GM12865 (cell line): ENCODE data around the gene KMT2B.

ENCODE experiments used
- DNase-seq: peaks from one replicate; pipeline ENCODE4 v3.0.0; 2010; ENCODE audit warnings: low read depth
- H3K4me3 ChIP-seq: 2 replicates; pipeline ENCODE4 v1.5.1; 2011; ENCODE audit warnings: mild to moderate bottlenecking, low read depth, low read length, control low read depth
- TF ChIP-seq, protein P1 (sequence below): IDR thresholded peaks from 2 replicates; pipeline ENCODE4 v1.5.1; 2011; ENCODE audit warnings: low read length, control low read depth, low read depth, inconsistent platforms; ENCODE audit not compliant: insufficient read depth; ENCODE audit errors: missing control alignments

The KMT2B gene

DNA sequence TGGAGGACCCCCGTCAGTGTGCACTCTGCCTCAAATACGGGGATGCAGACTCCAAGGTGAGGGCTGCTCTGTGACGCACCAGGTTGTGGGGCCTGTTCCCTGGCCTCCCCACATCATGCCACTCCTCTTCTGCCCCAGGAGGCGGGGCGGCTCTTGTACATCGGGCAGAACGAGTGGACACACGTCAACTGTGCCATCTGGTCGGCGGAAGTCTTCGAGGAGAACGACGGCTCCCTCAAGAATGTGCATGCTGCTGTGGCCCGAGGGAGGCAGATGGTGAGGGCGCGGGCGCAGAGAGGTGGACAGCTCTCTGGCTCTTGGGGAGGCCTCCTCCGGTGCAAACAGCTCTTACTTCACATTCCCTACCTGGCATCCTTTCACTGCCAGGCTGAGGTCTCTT lies 11.2 kb downstream of the KMT2B start:
- no peak for DNase-seq
- no peak overlapping the region for H3K4me3 ChIP-seq
- TF ChIP-seq, protein P1, sequence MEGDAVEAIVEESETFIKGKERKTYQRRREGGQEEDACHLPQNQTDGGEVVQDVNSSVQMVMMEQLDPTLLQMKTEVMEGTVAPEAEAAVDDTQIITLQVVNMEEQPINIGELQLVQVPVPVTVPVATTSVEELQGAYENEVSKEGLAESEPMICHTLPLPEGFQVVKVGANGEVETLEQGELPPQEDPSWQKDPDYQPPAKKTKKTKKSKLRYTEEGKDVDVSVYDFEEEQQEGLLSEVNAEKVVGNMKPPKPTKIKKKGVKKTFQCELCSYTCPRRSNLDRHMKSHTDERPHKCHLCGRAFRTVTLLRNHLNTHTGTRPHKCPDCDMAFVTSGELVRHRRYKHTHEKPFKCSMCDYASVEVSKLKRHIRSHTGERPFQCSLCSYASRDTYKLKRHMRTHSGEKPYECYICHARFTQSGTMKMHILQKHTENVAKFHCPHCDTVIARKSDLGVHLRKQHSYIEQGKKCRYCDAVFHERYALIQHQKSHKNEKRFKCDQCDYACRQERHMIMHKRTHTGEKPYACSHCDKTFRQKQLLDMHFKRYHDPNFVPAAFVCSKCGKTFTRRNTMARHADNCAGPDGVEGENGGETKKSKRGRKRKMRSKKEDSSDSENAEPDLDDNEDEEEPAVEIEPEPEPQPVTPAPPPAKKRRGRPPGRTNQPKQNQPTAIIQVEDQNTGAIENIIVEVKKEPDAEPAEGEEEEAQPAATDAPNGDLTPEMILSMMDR = no peak

DNA sequence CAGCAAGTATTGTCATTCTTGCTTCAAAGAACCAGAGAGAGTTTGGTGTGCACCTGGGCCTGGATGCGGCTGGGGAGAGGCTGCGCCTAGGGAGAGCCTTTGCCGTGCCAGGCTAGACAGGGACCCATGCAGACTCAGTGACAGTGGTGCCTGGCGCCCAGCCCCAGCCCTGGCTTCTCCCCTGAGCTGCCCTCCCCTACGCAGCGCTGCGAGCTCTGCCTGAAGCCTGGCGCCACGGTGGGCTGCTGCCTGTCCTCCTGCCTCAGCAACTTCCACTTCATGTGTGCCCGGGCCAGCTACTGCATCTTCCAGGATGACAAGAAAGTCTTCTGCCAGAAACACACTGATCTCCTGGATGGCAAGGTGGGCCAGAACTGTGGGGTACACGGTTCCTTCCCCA lies 12.0 kb downstream of the KMT2B start:
- no peak overlapping the region for H3K4me3 ChIP-seq
- DNase-seq = no peak
- TF ChIP-seq, protein P1 = no peak

DNA sequence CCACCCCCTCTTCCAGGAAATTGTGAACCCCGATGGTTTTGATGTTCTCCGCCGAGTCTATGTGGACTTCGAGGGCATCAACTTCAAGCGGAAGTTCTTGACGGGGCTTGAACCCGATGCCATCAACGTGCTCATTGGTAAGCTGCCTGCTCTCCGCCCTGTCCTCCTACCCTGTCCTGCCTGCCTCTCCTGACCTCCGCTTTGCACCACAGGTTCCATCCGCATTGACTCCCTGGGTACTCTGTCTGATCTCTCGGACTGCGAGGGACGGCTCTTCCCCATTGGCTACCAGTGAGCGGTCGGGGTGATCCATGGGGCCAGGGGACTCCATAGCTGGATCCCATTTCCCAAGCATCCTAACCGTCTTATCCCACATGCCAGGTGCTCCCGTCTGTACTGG lies 12.5 kb downstream of the KMT2B start:
- H3K4me3 ChIP-seq = no peak overlapping the region
- TF ChIP-seq, protein P1 = no peak
- DNase-seq = no peak

DNA sequence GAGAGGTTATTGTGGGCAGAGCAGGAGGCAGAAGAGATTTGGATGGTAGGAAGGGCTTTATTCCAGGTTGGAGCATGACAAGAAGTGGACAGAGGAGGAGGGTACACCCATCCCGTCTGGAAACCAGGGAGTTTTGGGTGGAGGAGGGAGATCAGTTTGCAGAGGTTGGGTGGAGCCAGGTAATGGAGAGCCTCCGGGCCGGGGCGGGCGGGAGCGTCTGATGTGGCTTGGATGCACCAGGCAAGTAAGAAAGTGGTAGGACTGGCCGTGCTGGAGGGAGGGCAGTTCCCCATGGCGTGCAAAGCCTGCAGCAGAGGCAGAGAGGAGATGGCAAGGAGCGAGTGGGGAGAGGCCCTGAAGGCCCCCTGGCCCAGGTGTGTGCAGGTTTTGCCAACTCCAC lies 13.6 kb downstream of the KMT2B start:
- no peak overlapping the region for H3K4me3 ChIP-seq
- TF ChIP-seq, protein P1 = no peak
- no peak for DNase-seq

DNA sequence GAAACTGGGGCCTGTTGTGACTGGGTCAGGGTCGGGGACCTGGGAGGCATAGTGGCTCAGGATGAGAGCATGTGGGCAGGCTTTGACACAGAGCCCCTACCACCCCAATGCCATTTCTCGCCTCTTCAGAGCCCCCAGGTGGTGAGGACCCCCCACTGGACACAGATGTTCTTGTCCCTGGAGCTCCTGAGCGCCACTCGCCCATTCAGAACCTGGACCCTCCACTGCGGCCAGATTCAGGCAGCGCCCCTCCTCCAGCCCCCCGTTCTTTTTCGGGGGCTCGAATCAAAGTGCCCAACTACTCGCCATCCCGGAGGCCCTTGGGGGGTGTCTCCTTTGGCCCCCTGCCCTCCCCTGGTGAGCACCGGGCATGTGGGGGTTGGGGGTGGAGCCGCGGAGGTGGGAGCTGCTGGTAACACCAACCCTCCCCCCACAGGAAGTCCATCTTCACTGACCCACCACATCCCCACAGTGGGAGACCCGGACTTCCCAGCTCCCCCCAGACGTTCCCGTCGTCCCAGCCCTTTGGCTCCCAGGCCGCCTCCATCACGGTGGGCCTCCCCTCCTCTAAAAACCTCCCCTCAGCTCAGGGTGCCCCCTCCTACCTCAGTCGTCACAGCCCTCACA lies 14.1 kb downstream of the KMT2B start:
- no peak for DNase-seq
- H3K4me3 ChIP-seq = no peak overlapping the region
- TF ChIP-seq, protein P1 = no peak

DNA sequence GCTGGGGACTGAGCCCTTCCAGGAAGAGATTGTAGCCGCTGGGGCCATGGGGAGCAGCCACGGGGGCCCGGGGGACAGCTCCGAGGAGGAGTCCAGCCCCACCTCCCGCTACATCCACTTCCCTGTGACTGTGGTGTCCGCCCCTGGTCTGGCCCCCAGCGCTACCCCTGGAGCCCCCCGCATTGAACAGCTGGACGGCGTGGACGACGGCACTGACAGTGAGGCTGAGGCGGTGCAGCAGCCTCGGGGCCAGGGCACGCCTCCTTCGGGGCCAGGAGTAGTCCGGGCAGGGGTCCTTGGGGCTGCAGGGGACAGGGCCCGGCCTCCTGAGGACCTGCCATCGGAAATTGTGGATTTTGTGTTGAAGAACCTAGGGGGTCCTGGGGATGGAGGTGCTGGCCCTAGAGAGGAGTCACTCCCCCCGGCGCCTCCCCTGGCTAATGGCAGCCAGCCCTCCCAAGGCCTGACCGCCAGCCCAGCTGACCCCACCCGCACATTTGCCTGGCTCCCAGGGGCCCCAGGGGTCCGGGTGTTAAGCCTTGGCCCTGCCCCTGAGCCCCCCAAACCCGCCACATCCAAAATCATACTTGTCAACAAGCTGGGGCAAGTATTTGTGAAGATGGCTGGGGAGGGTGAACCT lies 14.9 kb downstream of the KMT2B start:
- TF ChIP-seq, protein P1 = no peak
- H3K4me3 ChIP-seq = no peak overlapping the region

More for the DNA sequence above, 14.9 kb downstream of the KMT2B start:
- DNase-seq = no peak
